SW480 (cell line): ENCODE measurements around the gene GPM6B.
"Not testable (repeated sequence)": the region's sequence is repeated elsewhere in the genome, so short reads cannot be mapped to it uniquely, and the experiment has no call there.

ENCODE experiments used
- DNase-seq: peaks from one replicate; pipeline ENCODE4 v3.0.0-alpha.2; 2016; ENCODE audit warnings: low spot score

GPM6B gene

DNA sequence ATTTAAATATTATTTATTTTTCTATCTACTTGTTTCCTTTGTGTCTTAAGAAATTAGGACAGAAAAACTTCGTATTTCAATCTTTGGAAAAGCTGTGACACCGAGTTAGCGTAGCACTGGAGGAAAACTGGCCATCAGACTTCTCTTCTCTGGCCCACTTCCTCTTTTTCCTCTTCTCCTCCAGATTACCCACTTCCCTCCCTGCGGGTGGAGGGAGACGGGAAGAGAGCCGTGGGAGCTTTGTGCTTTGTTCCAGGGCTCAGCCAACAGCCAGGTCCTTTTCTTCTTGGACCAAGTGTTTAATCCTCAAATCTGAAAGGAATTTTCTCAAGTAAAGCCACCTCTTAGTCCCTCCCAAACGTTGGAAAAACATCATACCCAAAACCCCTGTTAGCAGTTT lies 52.6 kb downstream of the GPM6B start:
- no peak for DNase-seq

DNA sequence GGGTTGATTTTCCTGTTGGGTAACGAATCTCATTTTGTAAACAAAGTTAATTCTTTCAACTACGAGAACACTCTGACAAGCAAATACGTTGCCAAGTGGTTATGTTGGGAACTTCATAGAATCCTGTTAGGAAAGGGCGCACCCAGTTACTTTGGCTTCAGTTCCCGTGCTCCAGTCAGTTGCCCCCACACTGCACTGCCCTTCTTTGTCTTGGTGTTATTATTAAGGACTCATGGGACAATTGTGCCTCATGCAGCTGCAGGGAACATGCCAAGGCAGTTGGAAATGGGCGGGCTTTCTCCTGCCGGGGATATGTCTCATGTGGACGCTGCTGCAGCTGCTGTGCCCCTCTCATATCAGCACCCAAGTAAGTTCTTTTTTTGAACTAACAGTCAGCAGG lies 53.4 kb downstream of the GPM6B start:
- no peak for DNase-seq

- DNase-seq, result no peak
Observed at GRCh38 chrX:13761606-13762414, 55.1 kb downstream of the GPM6B start.

DNA sequence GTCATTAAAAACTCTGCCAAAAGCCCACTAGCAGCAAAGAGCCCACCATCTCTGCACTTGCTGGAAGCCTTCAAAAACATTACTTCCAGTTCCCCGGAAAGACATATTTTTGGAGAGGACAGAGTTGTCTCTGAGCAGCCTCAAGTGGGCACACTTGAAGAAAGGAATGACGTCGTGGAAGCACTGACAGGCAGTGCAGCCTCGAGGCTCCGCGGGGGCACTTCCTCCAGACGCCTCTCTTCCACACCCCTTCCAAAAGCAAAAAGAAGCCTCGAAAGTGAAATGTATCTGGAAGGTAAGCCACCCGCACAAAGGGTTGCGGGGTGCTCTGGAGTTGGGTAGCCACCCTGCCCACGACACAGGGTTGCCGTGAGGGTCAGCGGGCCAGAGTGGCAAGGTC lies 56.5 kb downstream of the GPM6B start:
- DNase-seq, result no peak

- DNase-seq, result no peak
Observed at GRCh38 chrX:13759152-13759718, 57.7 kb downstream of the GPM6B start.

DNA sequence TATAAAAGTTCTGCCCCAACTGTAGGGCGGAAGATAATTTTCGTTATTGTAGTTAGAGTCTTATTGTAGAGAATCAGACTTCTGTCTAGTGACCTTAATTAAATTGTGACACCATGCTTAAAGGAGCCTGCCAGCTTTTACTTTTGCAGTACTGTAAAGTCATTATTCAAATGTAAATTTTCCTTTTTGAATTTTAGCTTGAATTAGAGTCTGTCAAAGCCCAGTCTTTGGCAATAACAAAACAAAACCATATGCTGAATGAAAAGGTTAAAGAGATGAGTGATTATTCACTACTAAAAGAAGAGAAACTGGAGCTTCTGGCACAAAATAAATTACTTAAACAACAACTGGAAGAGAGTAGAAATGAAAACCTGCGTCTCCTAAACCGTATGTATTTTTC lies 60.5 kb downstream of the GPM6B start:
- no peak for DNase-seq

GRCh38 chrX:13755254-13755653 lies 61.6 kb downstream of the GPM6B start:
- no peak for DNase-seq

GRCh38 chrX:13754765-13755164 lies 62.1 kb downstream of the GPM6B start:
- DNase-seq, result no peak

DNA sequence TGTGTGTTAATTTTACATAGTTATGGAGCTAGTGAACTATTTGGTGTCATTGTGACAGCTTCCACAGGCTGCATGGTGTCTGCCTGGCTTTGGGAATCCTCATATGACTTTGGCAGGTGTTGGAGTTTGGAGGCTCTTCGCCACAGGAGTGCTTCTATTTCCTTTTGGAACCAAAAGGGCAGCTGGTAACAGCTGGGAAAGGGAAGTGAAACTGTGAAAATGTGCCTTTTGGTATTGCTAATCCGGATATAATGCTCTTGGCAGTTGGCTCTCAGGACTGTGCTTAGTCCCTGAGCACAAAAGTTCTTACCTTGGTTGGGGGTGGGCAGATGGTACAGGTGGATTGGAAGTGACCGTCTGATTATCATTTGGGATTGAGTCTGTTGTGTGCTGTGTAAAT lies 64.2 kb downstream of the GPM6B start:
- no peak for DNase-seq

GRCh38 chrX:13752141-13752540 lies 64.8 kb downstream of the GPM6B start:
- DNase-seq, result no peak

- no peak for DNase-seq
Observed at GRCh38 chrX:13750812-13751211, 66.1 kb downstream of the GPM6B start.

DNA sequence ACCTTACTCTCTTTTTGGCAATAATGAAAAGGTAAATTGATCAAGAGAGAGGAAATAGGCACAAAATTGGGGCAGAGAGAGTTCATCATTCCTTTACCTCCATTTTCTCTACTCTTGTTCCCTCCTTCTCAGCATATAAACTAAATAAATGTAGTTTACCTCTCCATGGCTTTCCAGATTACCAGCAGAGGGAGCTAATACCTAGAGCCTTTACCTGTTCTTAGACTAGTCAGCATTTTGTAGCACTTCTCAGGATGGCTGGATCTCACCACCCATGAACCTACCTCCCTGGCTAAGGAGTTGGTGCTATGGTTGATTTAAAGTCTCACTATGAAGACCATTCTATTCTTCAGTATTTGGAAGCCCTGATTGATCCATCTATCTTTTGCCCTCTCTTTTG lies 66.7 kb downstream of the GPM6B start:
- DNase-seq, result peak; percentile 61

DNA sequence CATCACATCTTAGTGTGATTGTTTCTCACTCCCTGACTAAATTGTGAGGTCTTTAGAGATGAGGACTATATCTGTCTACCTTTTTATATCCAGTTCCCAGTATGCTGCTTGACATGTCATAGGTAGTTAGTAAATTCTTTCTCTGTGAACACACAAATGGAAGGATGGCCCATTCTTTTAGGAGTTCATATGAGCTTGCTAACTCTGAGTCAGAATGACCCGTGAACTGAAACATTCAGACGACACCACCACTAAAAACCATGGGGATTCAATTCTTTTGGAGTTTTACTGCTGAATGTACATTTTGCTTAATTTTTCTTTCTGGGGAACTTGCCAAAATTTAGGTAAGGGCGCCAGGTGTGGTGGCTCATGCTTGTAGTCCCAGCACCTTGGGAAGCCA lies 68.4 kb downstream of the GPM6B start:
- DNase-seq, result no peak

- DNase-seq, result peak; percentile 39
Observed at GRCh38 chrX:13747836-13748235, 69.1 kb downstream of the GPM6B start.

GRCh38 chrX:13742397-13743176 lies 74.3 kb downstream of the GPM6B start:
- DNase-seq, result no peak

DNA sequence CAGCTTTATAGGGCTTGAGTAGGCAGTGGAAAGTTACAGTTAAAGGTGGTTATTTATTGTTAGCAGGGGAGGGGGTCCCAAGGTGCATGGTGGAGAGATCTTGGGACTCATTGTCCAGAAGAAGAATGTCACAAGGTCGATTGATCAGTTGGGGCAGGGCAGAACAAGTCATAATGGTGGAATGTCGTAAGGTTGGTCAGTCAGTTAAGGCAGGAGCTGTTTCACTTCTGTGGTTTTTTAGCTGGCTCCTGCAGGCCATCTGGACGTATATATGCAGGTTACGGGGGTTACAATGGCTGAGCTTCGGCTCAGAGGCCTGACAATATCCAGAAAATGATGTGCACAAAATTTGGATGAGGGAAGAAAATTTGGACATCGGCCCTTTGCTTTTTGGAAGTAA lies 75.2 kb downstream of the GPM6B start:
- no peak for DNase-seq

- DNase-seq, result peak; percentile 95
Observed at GRCh38 chrX:13734278-13735172, 82.4 kb downstream of the GPM6B start, which contains the start of the genes OFD1 and TRAPPC2. Gene OFD1, plus strand, starts transcription at chrX:13734748. Its CDS starts 324 bp downstream, at chrX:13735072. Gene TRAPPC2, minus strand, starts transcription at chrX:13734620. Its CDS starts 14,657 bp downstream, at chrX:13719963.

- DNase-seq, result no peak
Observed at GRCh38 chrX:13733506-13733905, 83.4 kb downstream of the GPM6B start.

GRCh38 chrX:13732246-13733067 lies 84.4 kb downstream of the GPM6B start:
- no peak for DNase-seq

GRCh38 chrX:13730523-13730922 lies 86.4 kb downstream of the GPM6B start:
- DNase-seq, result not testable (repeated sequence)

DNA sequence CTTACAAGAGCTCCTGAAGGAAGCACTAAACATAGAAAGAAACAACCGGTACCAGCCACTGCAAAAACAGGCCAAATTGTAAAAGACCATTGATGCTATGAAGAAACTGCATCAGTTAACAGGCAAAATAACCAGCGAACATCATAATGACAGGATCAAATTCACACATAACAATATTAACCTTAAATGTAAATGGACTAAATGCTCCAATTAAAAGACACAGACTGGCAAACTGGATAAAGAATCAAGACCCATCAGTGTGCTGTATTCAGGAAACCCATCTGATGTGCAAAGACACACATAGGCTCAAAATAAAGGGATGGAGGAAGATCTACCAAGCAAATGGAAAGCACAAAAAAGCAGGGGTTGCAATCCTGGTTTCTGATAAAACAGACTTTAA lies 90.3 kb downstream of the GPM6B start:
- DNase-seq, result not testable (repeated sequence)
